ENCODE results near the gene FBXW9.

DNA sequence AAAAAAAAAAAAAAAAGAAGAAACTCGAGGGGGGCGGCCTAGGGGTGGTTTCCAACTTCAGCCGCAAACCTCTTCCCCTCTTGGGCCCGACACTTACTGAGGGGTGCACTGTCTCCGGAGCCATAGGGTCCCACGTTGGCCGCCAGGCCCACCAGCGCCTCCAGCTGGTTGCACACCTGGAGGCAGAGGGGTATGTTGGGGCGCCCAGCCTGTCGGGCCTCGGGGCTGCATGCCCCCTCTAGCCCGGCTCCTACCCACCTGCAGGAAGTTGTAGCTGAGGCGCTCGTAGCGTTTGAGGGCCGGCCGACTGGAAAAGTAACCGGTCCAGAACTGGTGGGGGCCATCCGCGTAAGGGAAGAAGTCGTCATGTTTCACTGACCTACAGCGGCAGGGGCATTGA, 38.5 kb downstream of the FBXW9 start:
- TF ChIP-seq TAF1 (CRISPR knock-in tag; IDR thresholded peaks at IDR 0.05) = no peak
- TF ChIP-seq NFATC3 (CRISPR knock-in tag; IDR thresholded peaks at IDR 0.05) = no peak
